T follicular helper cell (primary cell): ENCODE data around the gene YPEL3.
"Not testable (repeated sequence)": the region's sequence is repeated elsewhere in the genome, so short reads cannot be mapped to it uniquely, and the experiment has no call there.

Experiments used
- DNase-seq: peaks from one replicate; pipeline ENCODE4 v3.0.0-alpha.2; 2020; ENCODE audit warnings: low read depth

The YPEL3 gene

DNA sequence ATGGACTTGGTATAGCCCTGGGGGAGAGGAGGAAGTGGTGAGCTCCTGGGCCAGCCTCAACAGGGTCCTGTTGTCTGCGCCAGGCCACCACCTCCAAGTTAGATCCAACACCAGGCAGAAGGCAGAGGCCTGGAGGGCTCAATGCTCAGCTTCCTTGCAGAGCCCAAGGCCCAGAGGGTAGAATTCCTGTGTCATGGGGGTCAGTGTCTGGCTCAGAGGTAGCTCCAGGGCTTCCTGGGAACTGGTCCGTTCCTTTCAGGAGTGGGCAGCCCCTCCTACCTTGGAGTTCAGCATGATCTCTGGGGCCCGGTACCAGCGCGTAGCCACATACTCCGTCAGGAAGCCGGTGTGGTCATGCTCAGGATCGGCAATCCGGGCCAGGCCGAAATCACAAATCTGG, 21.8 kb upstream of the YPEL3 start:
- no peak for DNase-seq

DNA sequence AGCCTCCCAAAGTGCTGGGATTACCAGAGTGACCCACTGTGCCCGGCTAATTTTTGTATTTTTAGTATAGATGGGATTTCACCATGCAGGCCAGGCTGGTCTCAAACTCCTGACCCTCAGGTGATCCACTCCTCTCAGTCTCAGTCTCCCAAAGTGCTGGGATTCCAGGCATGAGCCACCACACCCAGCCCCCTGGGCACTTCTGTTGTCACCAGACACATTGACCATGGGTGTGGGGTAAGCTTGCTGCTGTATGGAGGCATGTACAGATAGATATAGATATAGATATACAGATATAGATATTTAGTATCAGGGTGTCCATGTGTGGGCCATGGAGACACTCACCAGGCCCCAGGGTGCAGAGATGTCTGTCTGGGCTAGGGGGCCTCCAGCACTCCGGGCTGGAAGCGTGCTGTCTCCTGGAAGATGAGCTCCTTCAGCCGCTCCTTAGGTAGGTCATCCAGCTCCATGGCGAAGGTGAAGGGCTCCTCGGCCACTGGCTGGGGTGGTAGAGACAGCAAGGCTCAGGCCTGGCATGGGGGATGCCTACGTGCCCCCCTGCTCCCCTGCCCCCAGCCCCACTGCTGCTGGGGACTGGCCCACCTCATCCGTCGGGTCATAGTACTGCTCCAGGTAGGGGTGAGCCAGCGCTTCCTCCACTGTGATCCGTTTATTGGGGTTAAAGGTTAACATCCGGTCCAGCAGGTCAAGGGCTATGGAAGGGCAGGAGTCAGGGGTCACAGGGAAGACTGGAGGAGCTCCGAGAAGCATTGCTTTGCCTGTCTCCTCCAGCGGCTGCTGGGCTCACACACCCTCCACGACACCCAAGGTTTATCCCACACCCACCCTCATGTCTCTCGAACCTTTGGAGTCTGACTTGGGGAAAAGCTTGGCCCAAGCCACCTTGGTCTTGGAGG, 20.5 kb upstream of the YPEL3 start:
- DNase-seq, result no peak

DNA sequence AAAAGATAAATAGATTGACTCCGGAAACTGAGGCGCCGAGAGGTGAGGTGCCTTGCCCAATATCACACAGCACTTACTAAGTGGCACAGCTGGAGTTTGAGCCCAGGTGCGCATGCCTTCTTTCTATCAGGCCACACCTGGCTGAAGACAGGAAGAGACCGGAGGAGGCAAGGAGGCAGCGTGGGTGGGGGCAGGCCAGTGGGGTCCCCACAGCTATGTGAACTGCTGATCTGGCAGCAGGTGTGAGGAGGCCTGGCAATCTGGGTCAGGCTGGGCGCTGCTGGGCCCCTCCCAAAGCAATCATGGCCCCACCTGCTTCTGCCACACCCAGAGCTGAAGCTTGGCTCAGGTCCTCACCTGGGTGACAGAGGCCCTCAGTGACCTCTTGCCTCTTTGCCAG, 19.2 kb upstream of the YPEL3 start:
- no peak for DNase-seq

DNA sequence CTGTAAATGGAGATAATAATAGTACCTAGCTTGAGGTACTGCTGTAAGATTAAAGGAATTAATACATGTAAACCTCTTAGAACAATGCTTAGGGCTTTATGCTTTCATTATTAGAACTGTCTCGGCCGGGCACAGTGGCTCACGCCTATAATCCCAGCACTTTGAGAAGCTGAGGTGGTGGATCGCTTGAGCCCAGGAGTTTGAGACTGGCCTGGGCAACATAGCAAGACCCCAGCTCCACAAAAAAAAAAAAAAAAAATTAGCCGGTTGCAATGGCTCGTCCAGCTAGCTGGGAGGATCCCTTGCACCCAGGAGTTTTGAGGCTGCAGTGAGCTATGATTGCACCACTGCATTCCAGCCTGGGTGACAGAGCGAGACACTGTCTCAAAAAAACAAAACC, 18.8 kb upstream of the YPEL3 start:
- not testable (repeated sequence) for DNase-seq

DNA sequence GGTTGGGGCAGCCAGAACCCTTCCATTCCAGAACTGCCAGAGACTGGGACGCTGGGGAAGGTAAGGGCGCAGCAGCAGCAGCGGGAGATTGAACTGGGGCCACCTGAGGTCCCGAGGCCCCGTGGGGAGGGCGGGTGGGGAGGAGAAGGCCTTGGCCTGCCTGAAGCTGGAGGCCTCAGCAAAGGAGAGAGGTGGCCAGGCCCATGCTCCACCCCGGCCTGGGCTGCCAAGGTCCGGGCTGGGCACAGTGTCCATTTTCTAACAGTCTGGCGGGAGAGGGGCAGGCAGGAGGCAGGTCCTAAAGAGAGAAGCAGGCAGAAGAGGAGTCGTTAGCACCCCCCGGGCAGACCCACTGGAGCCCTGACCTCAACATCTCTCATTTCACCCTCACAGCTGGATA, 18.4 kb upstream of the YPEL3 start:
- DNase-seq, result no peak

DNA sequence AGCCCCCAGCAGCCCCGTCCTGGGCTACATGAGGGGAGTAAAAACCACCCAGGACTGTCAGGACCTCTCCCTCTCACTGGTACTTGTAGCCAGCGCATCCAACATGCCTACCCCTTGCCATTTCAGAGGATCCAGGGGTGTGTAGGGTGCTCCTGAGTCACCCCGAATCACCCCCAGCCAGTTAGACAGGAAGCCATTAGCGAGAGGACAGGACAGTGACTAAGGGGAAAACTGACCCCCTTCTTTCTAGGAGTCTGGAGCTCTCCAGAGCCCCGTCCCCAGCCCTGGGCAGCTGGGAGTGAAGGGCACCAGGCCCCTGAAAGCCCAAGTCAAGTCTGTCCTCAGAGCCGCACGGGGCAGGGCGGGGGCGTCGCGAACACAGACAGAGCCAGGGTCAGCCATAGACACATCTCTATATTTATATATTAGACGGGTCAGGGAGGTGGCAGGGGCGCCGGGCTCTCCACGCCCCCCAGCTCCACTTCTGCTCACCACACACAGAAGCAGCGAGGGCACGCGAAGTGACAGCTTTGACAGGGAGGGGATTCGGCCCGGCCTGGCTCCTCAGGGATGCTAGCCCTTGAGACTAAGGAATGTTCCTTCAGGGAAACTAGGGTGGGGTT, 17.8 kb upstream of the YPEL3 start:
- no peak for DNase-seq

DNA sequence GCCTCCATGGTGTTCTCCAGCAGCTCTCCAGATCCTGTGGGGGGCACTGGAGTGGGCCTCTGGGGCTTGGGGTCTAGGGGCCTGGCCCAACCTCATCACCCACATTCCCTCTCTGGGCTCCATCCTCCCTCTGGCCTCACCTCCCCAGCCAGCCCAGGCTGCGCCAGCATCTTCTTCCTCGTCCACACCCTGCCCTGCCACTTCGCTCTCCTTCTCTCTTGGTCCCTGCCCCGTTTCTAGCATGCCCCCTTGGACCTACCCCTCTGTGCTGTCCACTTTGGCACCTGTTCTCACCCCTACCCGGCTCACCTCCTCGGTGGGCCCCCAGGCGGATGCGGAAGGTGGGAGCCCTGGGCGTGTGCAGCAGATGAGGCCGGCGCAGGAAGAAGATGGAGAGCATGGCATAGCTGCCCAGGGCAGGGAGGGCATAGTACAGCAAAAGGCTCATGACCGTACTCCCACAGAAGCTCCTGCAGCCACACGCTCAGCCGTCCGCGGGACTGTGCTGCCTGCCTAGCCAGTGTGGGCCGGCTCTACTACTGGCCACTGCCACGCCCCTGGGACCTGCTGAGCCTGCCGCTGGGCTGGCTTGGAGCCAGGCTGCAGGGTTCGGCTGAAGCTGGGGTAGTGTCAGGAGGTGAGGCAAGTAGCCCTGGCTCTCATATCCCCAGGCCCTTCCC, 17.2 kb upstream of the YPEL3 start, which contains the start of gene GDPD3:
TSS of gene GDPD3 (minus strand) at position 507 of the 680 bp plus-strand sequence. CDS start at position 448, 59 bp downstream.
- DNase-seq, result no peak

DNA sequence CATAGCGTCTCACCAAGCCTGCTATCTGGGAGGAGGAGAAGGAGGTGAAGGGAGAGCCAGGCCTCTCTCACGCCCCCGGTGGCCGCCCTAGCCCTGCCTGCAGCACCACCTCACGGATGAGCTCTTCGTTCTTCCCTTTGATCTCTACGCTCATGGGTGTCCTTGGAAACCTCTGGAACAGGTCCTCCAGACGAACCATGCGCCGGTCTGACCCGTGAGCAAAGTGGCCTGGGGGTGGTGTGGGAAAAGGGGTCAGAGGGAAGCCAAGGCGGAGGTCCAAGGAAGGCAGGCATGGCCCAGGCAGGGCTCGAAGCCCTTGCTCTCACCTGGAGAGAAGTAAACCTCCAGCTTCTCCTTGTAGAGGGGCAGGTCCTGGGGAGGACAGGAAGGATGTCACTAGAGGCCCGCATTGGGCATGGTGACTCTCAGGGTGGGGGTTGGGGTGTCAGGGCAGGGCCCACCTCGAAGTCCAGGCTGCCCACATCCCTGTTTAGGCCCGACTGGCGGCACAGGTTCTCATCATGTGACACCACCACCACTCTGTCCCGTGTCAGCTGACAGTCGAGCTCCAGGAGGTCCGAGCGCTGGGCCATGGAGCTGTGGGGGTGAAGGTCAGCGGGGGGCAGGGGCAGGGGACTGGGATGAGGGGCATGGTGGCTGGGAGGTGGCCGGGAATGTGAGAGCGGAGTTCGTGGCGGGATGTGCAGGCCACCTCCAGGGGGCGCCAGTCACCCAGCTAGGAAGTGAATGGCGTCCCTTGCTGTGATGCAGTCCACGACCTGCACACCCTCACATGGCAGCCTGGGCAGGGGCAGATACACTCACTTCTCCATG, 16.4 kb upstream of the YPEL3 start:
- no peak for DNase-seq

DNA sequence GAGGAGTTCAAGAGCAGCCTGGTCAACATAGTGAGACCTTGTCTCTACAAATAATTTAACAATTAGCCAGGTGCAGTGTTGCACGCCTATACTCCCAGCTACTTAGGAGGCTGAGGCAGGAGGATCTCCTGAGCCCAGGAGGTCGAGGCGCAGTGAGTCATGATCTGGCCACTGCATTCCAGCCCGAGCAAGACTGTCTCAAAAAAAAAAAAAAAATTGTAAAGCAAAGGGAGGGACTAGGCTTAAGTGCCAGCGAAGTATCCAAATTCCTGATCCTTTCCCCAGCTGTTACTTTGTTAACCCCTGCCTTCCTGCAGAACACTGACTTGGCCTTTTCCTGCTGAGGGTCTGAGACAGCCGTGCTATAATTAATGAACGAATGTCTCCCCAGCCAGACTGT, 14.6 kb upstream of the YPEL3 start:
- no peak for DNase-seq

DNA sequence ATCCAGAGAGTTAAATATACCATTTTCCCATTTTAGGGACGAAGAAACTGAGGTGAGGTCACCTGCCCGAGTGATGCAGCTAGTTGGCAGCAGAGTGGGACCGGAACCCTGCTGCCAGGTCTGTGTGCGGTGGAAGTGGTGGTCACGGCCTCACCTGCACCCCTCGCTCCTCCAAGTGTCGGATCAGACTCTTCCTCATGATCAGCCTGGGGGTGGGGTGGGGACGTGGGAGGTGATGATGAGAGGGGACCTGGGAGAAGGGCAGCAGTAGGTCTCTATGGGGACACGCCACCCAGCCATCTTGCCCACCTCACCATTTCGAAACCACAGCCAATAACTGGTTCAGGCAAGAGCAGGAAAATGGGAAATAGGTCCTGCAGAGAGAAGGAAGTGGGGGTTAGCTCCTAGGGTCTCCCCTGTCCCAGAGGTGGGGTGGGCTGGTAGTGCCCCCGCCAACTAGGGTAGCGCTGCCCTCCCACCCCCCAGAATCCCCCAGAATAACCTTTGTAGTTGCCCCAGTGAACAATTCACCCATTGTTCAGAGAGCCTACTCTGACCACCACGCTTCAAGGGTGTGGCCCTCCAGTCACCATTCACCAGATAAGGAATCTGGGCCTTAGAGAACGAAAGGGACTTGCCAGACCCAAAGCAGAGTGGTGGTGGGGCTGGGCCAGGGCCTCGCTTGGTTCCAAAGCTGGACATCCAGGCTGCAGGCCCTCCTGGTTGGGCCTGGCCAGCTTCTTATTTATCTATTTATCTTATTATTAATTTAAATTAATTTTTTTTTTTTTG, 12.2 kb upstream of the YPEL3 start:
- no peak for DNase-seq

DNA sequence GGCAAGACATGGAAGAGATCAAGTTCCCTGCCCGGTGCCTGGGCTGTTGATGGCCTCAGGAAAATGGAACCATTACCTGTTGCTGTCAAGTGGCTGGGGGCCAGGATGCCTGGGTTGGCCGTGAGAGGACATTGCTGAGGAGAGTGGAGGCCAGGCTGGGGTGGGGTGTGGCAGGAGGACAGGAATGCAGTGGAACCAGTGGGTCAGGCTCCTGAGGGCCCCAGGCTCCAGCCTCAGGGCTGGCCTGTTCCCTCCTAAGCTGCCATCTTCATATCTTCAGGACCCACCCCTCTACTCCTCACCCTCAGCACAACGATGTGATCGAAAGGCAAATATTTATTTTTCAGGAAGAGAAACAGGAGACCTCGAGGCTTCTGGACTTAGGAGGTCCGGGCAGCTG, 8.5 kb upstream of the YPEL3 start:
- no peak for DNase-seq

DNA sequence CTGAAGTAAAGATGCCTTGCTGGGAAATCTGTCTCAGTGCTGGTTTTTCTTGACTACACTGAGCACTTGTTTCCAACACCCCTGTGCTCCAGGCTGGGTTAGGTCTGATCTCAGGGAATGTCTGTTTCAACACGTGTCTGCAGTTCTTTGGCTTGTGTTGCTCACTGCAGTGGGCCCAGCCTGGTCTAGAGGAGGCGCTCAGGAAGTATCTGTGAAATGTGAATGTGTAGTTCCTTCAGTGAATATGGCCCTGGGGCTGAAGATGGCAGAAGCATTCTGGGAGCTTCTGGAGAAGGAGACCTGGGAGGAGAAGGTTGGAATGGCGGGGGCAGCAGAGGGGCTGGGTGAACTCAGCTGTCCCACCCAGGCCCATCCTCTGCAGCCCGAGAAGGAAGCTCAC, 8.1 kb upstream of the YPEL3 start:
- DNase-seq, result no peak

DNA sequence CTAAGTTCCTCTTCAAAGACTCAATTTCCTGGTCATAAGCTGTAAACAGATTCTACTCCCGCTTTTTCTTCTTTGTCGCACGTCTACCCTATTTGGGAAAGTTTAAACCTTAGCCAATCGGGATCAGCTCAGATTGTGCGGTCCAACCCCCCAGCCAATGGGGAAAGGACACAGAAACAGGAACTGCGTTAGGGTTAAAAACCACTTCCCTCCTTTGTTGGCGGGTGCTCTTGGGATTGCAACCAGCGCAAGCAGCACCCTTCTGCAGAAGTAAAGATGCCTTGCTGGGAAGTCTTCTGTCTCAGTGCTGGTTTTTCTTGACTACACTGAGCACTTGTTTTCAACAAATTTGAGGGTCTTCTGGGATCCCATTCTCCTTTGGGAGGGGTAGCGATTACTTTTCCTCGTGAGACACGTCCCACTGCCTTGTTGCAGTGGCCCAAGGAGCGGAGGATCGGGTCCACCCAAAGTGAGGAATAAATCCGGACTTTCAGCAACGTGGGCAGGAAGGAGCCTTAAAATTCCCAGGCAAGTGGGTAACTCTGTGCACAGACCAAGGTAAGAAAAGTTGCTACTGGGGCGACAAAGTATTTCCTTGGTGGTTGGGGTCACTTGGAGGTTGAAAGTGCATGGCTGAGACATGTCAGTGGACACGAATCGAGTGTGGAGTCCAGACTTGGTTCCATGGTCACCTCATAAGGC, 1.0 kb upstream of the YPEL3 start:
- DNase-seq, result no peak

DNA sequence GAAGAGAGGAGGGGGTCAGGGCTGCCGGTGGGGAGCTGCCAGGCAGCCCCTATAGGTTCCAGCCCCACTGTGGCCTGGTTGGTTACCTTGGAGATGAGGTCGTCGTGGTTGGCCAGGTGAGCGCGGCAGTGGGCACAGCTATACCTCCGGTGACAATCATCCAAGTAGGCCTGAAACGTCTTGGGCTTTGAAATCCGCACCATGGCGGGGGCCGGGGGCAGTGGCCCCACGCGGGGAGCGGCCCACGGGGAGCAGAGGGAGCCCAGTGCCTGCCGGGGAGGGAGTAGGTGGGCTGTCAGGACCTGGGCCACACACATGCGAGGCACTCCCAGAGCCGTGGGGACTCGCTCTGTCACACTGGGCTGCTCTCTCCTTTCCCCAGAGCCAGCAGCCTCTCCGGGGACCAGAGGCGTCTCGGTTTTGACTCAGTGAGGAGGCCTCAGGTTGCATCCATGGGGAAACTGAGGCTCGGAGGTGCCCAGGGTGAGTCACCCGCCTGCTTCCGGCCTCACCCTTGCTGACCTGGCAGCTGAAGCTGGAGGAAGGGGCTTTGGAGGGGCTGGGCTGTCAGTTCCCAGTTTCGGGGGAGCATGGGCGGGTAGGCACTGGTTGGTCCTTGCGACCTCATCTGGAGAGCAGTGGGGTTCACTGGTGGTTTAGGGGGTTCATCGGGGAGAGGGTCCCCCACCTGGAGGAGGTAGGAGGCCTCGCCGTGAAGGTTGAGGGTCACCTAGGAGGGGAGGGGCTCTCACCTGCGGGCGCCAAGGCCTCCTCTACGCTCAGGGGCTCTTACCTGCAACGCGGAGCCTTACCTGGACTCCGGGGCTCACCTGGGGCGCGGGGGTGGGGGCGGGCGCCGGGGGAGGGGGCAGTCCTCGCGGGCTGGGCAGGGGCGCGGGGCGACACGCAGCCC, 591 bp downstream of the YPEL3 start:
- DNase-seq, result no peak

DNA sequence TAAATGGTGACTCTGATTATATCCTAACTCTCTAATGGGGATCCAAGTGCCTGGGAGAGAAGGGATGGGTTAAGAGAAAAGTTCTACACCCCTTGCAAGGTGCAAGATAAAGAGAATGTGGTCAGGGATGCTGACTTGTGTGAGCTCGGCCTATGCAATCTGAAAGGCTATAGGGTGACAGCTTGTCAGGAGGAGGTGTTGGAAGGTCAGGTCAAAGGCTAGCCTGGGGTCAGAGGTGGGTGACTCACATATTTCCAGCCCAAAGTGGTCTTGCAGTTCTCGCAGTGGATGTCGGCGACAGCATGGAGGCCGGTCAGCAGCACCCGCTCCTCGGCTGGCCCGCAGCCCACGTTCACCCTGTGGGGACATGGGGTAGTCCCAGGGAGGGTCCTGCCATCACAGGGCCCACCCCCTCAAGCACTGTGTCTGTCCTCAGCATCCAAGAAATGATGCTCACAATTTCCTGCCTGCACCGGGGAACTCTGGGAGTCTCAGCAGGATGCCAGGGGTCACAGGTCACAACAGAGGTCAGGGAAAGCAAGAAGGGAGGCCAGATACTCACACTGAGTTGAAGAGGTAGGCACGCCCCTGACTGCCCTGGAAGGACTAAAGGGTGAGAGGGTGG, 1.4 kb downstream of the YPEL3 start:
- no peak for DNase-seq

DNA sequence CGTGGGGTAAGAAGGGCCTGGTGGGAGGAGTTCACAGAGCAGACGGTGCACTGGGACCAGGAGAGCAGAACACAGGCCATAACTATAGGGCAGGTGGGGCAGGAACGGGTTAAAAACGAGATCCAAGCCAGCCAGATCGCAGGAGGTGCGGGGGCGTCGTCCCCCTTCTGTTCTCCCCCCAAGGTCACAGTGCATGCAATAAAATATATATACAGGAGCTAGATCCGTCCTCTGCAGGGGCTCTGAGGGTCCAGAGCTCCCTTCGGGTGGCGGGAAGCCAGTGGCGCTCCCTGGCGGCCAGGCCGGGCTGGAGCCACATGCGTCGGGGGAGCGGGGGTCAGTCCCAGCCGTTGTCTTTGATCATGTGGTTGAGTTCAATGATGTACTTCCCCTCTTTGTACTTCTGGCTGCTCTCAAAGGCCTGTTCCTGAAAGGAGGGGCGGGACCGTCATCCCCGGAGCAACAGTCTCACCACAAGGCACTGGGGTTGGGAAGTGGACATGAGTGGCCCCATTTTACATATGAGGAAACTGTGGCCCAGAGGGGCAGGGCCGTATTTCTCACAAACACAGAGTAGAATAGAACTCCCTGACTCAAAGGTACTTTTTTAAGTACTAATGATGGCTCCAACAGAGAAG, 3.5 kb downstream of the YPEL3 start:
- no peak for DNase-seq

DNA sequence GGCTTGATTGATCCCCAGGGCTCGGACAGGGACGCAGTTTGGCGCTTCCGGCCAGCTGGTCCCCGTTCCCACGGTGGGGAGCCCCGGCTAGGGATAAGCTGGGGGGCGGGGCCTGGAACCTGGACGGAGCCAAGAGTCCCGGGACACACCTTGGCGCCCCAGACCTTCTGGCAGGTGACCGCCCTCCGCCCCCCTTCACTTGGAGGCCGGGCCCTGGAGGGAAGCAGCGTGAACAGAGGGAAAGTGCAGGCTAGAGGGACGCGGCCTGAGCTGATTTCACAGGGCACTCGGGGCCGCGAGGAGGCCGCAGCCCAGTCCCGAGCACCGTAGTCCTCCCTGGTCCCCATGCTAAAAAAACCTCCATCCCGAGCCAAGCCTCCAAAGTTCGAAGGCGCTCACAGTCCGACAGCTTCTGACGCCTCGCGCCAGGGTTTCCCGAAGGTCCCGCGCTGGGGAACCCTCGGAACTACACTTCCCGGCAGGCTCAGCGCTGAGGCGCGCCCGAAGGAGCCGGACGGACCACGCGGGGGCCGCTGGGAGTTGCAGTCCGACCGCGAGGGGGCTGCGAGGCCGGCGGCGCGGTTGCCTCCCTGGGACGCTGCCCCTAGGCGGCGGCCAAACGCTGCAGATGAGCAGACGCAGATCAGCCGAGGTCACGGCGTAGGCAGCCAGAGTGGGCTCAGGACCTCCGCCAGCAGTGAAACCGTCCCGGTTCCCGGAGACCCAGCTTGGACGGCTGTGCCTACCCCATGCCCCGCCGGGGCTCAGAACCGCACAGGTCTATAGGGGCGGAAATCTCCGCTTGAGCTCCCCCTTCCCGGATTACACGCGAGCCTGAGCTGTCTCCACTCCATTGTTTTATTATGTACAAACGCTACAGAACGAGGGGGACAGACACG, 4.3 kb downstream of the YPEL3 start, which contains the start of gene TBX6:
TSS of gene TBX6 (minus strand) at position 451 of the 899 bp plus-strand sequence. CDS start 731 bp downstream, outside the sequence.
- peak; percentile 90 for DNase-seq
